ENCODE data around the gene SGMS1.

Gene SGMS1

GRCh38 chr10:50471583-50471975 lies 152.2 kb downstream of the SGMS1 start:
- no peak for TF ChIP-seq CTCF (IDR thresholded peaks at IDR 0.05; ENCODE audit: low read length, missing control alignments)
- no peak overlapping the region for H3K4me3 ChIP-seq (replicated peaks; ENCODE audit: low read depth, low read length)
- no peak for DNase-seq (ENCODE audit: low read depth)

GRCh38 chr10:50470798-50471582 lies 152.8 kb downstream of the SGMS1 start:
- TF ChIP-seq CTCF (IDR thresholded peaks at IDR 0.05; ENCODE audit: low read length, missing control alignments), result no peak
- no peak overlapping the region for H3K4me3 ChIP-seq (replicated peaks; ENCODE audit: low read depth, low read length)
- DNase-seq (ENCODE audit: low read depth), result no peak

GRCh38 chr10:50470345-50470744 lies 153.4 kb downstream of the SGMS1 start:
- DNase-seq (ENCODE audit: low read depth), result no peak
- H3K4me3 ChIP-seq (replicated peaks; ENCODE audit: low read depth, low read length), result no peak overlapping the region
- TF ChIP-seq CTCF (IDR thresholded peaks at IDR 0.05; ENCODE audit: low read length, missing control alignments), result no peak

GRCh38 chr10:50469778-50470193 lies 154.0 kb downstream of the SGMS1 start:
- DNase-seq (ENCODE audit: low read depth), result peak; percentile 26
- H3K4me3 ChIP-seq (replicated peaks; ENCODE audit: low read depth, low read length), result no peak overlapping the region
- no peak for TF ChIP-seq CTCF (IDR thresholded peaks at IDR 0.05; ENCODE audit: low read length, missing control alignments)

- no peak for TF ChIP-seq CTCF (IDR thresholded peaks at IDR 0.05; ENCODE audit: low read length, missing control alignments)
- DNase-seq (ENCODE audit: low read depth), result peak; percentile 49
Observed at GRCh38 chr10:50469288-50469687, 154.5 kb downstream of the SGMS1 start.

GRCh38 chr10:50467209-50467608 lies 156.5 kb downstream of the SGMS1 start:
- no peak overlapping the region for H3K4me3 ChIP-seq (replicated peaks; ENCODE audit: low read depth, low read length)
- TF ChIP-seq CTCF (IDR thresholded peaks at IDR 0.05; ENCODE audit: low read length, missing control alignments), result no peak
- DNase-seq (ENCODE audit: low read depth), result no peak

More at GRCh38 chr10:50469288-50469687, 154.5 kb downstream of the SGMS1 start:
- no peak overlapping the region for H3K4me3 ChIP-seq (replicated peaks; ENCODE audit: low read depth, low read length)

GRCh38 chr10:50464004-50464409 lies 159.7 kb downstream of the SGMS1 start:
- TF ChIP-seq CTCF (IDR thresholded peaks at IDR 0.05; ENCODE audit: low read length, missing control alignments), result no peak
- H3K4me3 ChIP-seq (replicated peaks; ENCODE audit: low read depth, low read length), result no peak overlapping the region
- peak; percentile 45 for DNase-seq (ENCODE audit: low read depth)

Measured in fibroblast of pulmonary artery (primary cell).